Measurements from ENCODE around the gene ATP5PD.
"Not testable (repeated sequence)": the region's sequence is repeated elsewhere in the genome, so short reads cannot be mapped to it uniquely, and the experiment has no call there.

Gene ATP5PD

DNA sequence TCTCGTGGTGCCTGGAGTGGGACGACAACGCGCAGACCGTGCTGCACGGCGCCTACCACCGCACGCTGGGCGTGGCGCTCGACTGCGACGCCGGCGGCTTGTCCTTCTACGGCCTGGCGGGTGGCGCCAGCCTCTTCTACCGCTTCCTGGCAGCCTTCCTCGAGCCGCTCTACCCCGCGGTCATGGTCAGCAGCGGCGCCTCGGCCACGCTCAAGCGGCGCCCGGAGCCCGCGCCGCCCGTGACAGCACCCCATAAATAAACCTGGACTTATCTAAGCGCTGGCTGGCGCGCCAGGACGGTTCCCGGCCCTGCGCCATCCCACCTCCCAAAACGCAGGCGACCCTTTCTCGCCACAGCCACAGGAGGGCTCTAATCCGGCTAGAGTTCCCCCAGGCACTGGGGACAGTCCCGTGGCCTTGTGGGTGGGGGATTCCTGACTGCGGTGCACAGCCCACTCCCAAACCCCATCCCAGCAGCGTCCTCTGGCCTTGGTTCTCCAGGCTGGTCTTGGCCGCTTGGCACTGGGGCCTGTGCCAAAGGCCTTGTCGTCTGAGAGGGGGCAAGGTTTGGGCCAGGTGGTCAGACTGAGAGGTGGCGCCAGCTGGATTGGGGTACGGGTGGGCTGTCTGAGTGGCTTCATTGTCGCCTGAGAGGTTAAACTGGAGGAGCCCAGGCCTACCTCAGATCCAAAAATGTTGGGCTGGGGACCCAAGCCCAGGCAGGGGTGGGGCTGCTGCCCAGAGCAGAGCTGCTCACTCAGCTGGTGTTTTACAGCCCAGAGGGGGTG lies 30.9 kb upstream of the ATP5PD start:
- peak in 1 of 2 donors; percentile 26 for DNase-seq (ENCODE audit: low read depth in 2 of 2)

GRCh38 chr17:75077072-75077495 lies 30.3 kb upstream of the ATP5PD start:
- no peak for DNase-seq (ENCODE audit: low read depth in 2 of 2)

- DNase-seq (ENCODE audit: low read depth in 2 of 2): no peak
These were observed 29.0 kb upstream of the ATP5PD start for GRCh38 chr17:75075597-75076336.

DNA sequence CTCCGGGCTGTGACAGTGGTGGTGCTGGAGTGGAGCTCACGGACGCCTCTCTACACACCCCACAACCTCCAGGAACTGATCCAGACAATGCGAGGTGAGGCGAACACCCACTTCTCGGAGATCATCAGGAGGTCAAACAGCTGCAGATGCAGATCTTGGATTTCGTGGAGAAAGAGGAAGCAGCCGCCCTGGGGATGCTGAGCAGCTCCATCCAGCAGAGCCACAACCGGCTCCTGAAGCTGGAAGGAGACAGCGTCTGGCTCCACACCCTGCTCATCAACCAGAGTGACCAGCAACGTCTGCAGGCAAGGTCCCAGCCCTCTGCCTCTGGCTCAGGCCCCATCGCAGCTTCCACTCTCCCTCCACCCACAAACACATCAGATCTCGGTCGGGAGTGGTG lies 27.8 kb upstream of the ATP5PD start:
- no peak for DNase-seq (ENCODE audit: low read depth in 2 of 2)

- DNase-seq (ENCODE audit: low read depth in 2 of 2): no peak
These were observed 26.9 kb upstream of the ATP5PD start for GRCh38 chr17:75073618-75074047.

DNA sequence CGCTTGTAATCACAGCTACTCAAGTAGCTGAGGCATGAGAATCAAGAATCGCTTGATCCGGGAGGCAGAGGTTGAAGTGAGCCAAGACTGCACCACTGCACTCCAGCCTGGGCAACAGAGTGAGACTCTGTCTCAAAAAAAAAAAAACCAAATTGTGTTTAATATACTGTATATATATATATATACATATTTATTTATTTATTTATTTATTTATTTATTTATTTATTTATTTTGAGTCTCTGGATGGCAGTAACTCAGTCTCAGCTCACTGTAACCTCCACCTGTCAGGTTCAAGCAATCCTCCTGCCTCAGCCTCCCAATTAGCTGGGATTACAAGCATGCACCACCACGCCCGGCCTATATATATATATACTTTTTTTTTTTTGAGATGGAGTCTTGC lies 26.1 kb upstream of the ATP5PD start:
- DNase-seq (ENCODE audit: low read depth in 2 of 2): not testable (repeated sequence)

- not testable (repeated sequence) for DNase-seq (ENCODE audit: low read depth in 2 of 2)
These were observed 24.9 kb upstream of the ATP5PD start for GRCh38 chr17:75071478-75072271.

DNA sequence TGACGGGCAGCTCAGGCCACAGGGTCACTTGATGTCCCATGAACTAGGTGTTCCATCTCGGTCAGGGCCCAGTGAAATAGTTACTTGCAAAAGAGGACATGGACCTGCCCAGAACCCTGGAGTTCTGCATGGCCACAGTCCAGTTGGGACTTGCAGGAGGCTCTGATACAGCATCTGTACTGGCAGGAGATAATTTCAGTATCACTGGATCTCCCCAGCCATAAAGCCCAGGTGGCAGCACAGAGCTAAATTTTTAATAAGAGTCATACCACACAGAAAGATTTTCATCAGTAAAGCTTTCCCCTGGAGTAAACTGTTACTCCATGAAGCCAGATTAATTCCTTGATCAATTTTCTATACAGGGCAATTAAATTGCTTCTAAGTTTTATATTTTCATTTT lies 23.0 kb upstream of the ATP5PD start:
- no peak for DNase-seq (ENCODE audit: low read depth in 2 of 2)

DNA sequence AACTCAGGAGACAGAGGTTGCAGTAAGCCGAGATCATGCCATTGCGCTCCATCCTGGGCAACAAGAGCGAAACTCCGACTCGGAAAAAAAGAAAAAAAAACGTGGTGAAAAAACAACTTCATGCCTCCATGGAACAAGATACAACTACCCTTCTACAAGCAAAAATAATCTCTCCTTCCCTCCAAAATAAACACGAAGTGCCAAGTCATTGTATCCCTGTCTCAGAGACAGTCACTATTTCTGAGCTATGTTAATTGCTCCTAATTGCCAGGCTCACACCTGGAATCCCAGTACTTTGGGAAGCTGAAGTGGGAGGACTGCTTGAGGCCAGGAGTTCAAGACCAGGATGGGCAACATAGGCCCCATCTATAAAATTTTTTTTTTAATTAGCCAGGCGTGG lies 22.0 kb upstream of the ATP5PD start:
- no peak for DNase-seq (ENCODE audit: low read depth in 2 of 2)

GRCh38 chr17:75067856-75068255 lies 21.1 kb upstream of the ATP5PD start:
- no peak for DNase-seq (ENCODE audit: low read depth in 2 of 2)

DNA sequence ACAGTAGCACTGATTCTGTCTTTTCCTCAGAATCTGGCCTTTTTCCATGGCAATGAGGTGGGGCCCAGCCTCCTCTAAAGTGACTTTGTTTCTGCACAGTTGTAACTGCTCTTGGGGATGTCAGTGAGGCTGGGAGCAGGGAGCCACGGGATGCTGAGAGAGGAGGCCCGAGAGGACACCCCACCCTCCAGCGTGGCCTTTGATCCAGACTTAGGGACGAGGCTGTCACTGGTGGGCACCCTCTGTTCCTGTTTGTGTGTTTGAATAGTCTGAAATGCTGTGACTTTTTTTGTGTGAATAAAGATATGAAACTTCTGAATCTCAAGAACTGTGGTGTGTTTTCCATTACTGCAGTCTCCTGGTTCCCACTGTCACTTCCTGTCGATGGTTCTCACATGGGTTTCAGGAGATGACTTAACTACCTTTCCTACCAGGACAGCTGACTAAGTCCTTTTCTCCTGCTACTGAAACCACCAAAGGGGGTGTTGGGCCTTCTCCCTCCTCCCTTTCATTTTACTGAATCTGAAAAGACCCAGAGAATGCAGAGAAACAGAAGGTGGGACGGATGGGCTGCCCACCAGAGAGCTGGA lies 18.9 kb upstream of the ATP5PD start:
- no peak for DNase-seq (ENCODE audit: low read depth in 2 of 2)

- no peak for DNase-seq (ENCODE audit: low read depth in 2 of 2)
These were observed 18.2 kb upstream of the ATP5PD start for GRCh38 chr17:75064867-75065561.

GRCh38 chr17:75064460-75064859 lies 17.7 kb upstream of the ATP5PD start:
- no peak for DNase-seq (ENCODE audit: low read depth in 2 of 2)

- no peak for DNase-seq (ENCODE audit: low read depth in 2 of 2)
These were observed 17.3 kb upstream of the ATP5PD start for GRCh38 chr17:75064040-75064439.

GRCh38 chr17:75063626-75064025 lies 16.9 kb upstream of the ATP5PD start:
- DNase-seq (ENCODE audit: low read depth in 2 of 2): no peak

GRCh38 chr17:75063201-75063600 lies 16.4 kb upstream of the ATP5PD start:
- no peak for DNase-seq (ENCODE audit: low read depth in 2 of 2)

DNA sequence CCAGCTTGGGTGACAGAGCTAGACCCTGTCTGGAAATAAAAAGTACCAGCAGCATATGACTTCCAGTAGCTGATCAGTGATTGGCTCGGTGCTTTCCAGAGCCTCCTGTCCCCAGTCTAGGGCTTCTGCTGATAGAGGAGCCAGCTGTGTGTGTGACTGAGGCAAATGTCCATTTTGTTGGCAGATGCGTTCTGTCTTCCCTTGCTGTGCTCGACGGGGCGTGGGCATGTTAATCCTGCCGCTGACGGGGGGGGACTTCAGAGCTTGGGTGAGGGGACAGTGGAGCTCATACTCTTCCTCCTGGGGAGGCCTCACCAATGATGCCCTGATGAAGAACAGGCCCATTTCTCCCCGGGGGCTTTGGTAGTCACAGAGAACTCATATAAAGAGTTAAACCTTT lies 14.8 kb upstream of the ATP5PD start:
- DNase-seq (ENCODE audit: low read depth in 2 of 2): no peak

DNA sequence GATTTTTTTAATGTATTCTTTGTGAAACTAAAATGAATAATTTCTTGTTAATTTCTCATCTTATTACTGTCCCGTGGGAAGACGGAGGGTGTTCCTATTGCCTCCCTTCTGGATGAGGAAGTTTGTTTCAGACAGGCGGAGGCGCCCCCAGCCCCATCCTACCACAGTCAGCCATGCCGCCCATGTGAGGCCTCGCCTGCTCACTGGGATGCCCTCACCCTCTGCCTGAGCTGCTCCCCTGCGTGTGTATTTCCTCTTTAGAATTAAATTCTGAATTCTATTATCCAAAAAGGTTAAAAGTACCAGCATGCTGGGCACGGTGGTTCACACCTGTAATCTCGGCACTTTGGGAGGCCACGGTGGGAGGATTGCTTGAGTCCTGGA lies 14.3 kb upstream of the ATP5PD start:
- DNase-seq (ENCODE audit: low read depth in 2 of 2): no peak

GRCh38 chr17:75060434-75061054 lies 13.8 kb upstream of the ATP5PD start:
- no peak for DNase-seq (ENCODE audit: low read depth in 2 of 2)

DNA sequence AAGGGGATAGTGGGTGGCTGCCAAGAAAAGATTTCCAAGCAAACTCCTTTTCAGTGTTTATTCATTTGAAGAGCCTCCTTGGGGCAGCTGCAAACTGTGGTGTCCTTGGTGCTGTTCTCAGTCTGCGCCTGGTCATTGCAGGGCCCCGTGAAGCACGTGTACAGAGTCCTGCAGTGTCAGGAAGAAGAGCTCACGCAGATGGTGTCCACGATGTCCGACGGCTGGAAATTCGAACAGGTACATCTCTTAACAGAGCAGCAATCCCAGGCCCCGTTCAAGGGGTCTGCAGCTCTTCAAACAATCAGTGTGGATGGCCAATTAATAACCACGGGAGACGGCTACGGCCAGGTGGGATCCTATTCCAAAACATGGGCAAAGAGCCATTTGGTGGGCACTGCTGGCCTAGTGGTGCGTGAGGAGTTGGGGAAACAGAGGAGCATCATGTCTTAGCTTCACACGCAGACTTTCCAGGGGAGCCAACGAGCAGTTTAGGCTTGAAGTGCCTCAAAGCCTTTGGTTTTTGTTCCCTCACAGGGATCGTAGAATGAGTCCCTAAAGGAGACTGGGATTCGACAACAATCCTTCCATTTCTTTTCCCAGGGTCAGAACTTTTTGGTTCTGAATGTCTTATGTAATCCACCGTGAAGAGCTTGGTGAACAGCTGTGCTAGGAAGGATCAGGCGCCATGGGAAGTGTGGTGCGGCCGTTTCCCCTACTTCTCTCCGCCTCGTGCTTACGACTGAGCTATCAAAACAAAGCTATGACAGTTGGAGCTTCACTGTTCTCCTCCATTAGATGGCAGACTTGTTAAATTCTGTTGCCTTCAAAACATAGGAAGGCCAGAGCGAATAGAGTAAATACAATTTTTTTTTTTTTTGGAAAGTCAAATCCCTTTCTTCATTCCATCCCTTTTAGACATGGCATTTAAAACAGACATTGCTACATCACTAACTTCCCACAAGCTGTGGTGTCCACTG lies 12.9 kb upstream of the ATP5PD start:
- DNase-seq (ENCODE audit: low read depth in 2 of 2): no peak
